Measurements from ENCODE around the gene MAGEC3. TPM values are rescaled to one million over a fixed set of nuclear protein-coding genes. Genes with fewer than 3 reads are reported as not detected.

The MAGEC3 gene
- total RNA-seq, 2 donors from 2014 or later, result not detected

GRCh38 chrX:141917801-141918200 is 79.7 kb downstream of the MAGEC3 start:
- intact Hi-C loops (cut with DNase I), result no loop called here
- no peaks in the 10 kb centered on the region for H3K27me3 ChIP-seq
- no peak for ATAC-seq
- H3K27ac ChIP-seq, result no peak overlapping the region
- no peak overlapping the region for H3K4me3 ChIP-seq
- DNase-seq, result no peak
- H3K36me3 ChIP-seq (replicated peaks in 1 of 2; ENCODE audit: insufficient read depth in 1 of 2, low read depth in 2 of 2), result no peaks in the 10 kb centered on the region
- WGBS, 2 donors, result 59 to 77% methylated on average over 3 of the region's 3 CpGs
- H3K9me3 ChIP-seq, result no peaks in the 10 kb centered on the region
- TF ChIP-seq POLR2A (IDR thresholded peaks at IDR 0.05) (no peak), CTCF (IDR thresholded peaks at IDR 0.05) (no peak)
- no peaks in the 10 kb centered on the region for H3K4me1 ChIP-seq

GRCh38 chrX:141924293-141924692 is 86.2 kb downstream of the MAGEC3 start:
- intact Hi-C loops (cut with DNase I), result no loop called here
- no peaks in the 10 kb centered on the region for H3K9me3 ChIP-seq
- WGBS, 2 donors, result 81 to 85% methylated on average over 2 of the region's 2 CpGs

GRCh38 chrX:141928432-141928831 is 90.3 kb downstream of the MAGEC3 start:
- 35 to 42% methylated on average over 3 of the region's 3 CpGs for WGBS, 2 donors
- ATAC-seq, result no peak
- Histone ChIP-seq H3K36me3 (replicated peaks in 1 of 2; ENCODE audit: insufficient read depth in 1 of 2, low read depth in 2 of 2) (no peaks in the 10 kb centered on the region), H3K4me1 (no peaks in the 10 kb centered on the region), H3K9me3 (no peaks in the 10 kb centered on the region), H3K27me3 (no peaks in the 10 kb centered on the region), H3K27ac (no peak overlapping the region), H3K4me3 (no peak overlapping the region)
- intact Hi-C loops (cut with DNase I), result no loop called here
- no peak for TF ChIP-seq CTCF (IDR thresholded peaks at IDR 0.05)
- TF ChIP-seq POLR2A (IDR thresholded peaks at IDR 0.05), result no peak
- no peak for DNase-seq

More at GRCh38 chrX:141924293-141924692, 86.2 kb downstream of the MAGEC3 start:
- Histone ChIP-seq H3K4me3 (no peak overlapping the region), H3K27ac (no peak overlapping the region), H3K27me3 (no peaks in the 10 kb centered on the region), H3K36me3 (replicated peaks in 1 of 2; ENCODE audit: insufficient read depth in 1 of 2, low read depth in 2 of 2) (no peaks in the 10 kb centered on the region), H3K4me1 (no peaks in the 10 kb centered on the region)
- DNase-seq, result no peak
- TF ChIP-seq CTCF (IDR thresholded peaks at IDR 0.05), result no peak
- TF ChIP-seq POLR2A (IDR thresholded peaks at IDR 0.05), result no peak
- no peak for ATAC-seq

- intact Hi-C loops (cut with DNase I), result no loop called here
Observed at GRCh38 chrX:141934059-141934641, 96.0 kb downstream of the MAGEC3 start.

More at GRCh38 chrX:141934059-141934641, 96.0 kb downstream of the MAGEC3 start:
- Histone ChIP-seq H3K4me3 (no peak overlapping the region), H3K36me3 (replicated peaks in 1 of 2; ENCODE audit: insufficient read depth in 1 of 2, low read depth in 2 of 2) (no peaks in the 10 kb centered on the region), H3K27ac (no peak overlapping the region), H3K9me3 (no peaks in the 10 kb centered on the region), H3K27me3 (no peaks in the 10 kb centered on the region), H3K4me1 (no peaks in the 10 kb centered on the region)
- ATAC-seq (no peak), DNase-seq (no peak)
- 42 to 57% methylated on average over 2 of the region's 2 CpGs for WGBS, 2 donors
- no peak for TF ChIP-seq POLR2A (IDR thresholded peaks at IDR 0.05)
- no peak for TF ChIP-seq CTCF (IDR thresholded peaks at IDR 0.05)

Data from body of pancreas (tissue), 4 donors.